GM08714 (cell line): ENCODE measurements around the gene IKZF1.
A peak's percentile ranks its signal among the peaks of the same experiment; 100 is the strongest.

Source experiments
- H3K4me3 ChIP-seq: fragments of 200-500 bp; sonication (Bioruptor generic); 2 replicates; pipeline ENCODE4 v1.5.1; 2014; ENCODE audit warnings: mild to moderate bottlenecking, low read length, inconsistent platforms
- ZNF274 ChIP-seq: IDR thresholded peaks from 2 replicates; pipeline ENCODE4 v1.6.1; 2012; ENCODE audit warnings: mild to moderate bottlenecking, low read depth, low read length

IKZF1 gene

DNA sequence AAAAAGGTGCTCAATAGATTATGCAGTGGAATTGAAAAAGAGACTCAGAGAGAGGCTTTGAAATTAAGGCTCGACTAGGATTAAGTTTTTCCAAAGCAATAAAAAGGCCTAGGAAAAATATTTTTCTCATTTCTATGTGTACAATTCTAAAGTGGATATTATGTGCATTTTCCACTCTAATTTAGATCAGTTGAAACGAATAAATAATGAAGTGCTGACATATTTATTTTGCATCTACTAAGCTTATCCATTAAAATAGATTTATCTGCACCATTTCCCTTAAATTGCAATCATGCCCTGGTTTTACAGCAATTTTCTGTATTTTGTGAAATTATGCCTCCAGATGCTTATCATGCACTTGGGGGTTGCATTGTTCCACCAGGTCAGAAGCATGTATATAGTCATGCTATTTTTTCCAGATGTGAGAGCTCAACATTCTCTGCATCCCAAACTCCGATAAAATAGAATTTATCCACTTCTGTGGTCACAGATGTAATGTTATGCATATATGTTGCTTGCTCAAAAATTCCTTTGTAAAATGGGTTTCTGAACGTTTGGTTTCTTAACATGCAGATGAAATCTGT is 127.3 kb downstream of the IKZF1 start:
- TF ChIP-seq ZNF274 = no peak
- no peak overlapping the region for H3K4me3 ChIP-seq

DNA sequence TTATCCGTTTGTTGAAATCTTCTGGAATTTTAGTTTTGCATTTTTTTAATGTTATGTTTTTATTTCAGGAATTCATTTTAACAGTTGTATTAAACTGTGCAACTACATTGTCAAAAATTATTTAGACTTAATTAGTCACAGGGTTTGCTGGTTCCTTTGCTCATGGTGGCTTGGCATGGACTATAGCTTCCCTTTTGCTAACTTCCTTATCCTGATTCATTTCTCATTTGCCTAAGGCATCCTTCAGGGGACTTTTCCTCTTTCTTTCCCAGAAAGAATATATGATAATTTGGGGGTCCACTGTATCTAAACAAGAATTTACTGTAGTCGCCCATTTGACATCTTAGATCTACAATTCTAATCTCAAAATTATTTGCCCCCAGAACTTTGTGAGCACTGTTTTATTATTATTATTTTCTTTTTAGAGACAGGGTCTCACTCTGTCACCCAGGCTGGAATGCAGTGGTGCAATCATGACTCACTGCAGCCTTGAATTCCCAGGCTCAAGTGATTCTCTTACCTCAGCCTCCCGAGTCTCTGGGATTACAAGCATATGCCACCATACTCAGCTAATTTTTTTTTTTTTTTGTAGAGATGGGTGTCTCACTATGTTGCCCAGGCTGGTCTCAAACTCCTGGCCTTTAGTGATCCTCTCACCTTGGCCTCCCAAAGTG is 131.8 kb downstream of the IKZF1 start:
- TF ChIP-seq ZNF274 = no peak
- H3K4me3 ChIP-seq = no peak overlapping the region

DNA sequence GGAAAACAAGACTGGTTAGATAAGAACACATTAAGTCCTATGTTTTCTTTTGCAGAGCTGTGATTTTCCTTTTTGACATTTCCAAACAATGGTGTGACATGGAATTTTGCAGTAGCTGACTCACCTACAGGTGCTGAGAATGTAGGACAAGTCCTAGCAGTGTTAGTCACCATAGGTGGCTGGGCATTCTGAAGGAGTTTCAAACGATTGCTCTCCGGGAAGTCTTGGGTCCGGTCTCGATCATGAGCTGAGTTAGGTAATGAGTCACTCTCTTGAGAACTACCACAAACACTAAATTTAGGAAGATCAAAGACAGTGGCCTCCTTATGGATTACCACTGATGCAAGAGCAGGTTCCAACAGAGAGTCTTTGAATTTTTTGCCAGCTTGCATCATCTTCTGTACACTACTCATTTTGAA is 142.0 kb downstream of the IKZF1 start:
- H3K4me3 ChIP-seq = no peak overlapping the region
- TF ChIP-seq ZNF274 = no peak

DNA sequence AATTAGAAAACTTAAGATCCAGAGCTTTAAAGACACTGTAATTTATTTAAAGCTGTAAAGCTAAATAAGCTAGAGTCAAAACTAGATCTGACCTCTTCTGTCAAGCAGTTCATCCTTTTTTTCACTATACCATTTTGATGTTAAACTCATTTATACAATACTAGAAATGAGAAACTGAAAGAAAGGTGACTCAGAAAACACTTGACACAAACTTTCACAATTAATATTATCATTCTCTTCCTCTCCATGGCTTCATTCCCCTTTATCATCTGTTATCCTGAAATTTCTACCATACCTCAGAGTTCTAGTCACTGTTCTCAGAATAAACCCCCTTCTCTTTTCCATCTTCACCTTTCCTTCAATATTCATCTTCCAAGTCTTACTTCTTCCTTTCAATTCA is 144.3 kb downstream of the IKZF1 start:
- peak overlapping the region; percentile 82; the same call in 1 of the 2 replicates for H3K4me3 ChIP-seq
- TF ChIP-seq ZNF274 = no peak

DNA sequence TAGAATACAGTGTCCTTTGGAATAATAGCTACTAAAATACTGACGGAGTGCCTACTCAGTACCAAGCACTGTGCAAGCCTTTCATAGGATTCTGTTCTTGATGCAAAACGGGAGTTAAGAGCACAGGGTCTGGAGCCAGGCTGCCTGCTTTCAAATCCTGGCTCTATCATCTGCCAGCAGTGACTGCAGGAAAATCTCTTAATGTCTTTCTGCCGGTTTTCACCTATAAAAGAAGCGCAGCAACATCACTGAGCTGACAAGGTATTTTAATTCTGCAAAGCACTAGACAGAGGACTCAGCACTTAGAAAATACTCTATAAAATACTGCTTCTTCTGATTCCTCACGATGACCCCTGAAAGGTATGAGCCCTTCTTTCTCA is 145.0 kb downstream of the IKZF1 start:
- no peak for TF ChIP-seq ZNF274
- H3K4me3 ChIP-seq = peak overlapping the region; percentile 82

DNA sequence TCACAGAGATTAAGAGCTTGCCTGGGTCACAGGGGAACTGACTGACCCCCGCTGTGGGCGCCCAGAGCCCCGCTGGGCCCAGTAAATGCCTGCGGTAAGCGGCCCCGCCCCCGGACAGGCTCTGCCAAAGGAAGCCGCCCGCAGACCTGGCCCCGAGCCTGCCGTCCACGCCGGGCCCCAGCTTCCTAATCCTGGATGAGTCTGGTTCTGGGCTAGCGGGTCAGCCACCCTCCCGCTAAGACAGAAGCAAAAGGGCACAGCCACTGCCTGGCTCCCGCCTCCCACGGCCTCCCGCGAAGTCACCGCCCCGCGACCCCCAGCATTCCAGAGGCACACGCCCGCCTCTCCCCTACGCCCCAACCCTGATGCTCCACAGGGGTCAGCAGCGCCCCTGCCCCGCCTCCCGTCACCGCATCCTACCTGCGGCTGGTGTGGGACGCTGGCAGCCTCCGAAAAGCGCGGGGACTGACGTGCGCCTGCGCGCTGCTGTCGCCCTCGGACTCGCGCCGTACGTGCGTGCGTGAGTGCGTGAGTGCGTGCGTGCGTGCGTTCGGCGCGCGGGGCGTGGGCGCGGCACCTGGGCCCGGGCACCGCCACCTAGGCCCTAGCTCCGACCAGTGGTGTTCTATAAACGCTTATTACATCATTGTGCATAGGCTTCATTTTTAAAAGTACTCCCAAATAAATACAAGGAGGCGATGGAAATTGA is 145.5 kb downstream of the IKZF1 start, which contains the start of gene FIGNL1:
TSS of gene FIGNL1 (minus strand) at position 470 of the 709 bp plus-strand sequence. CDS start 3,063 bp downstream, outside the sequence.
- peak within 1 kb of the TSS; percentile 82 for H3K4me3 ChIP-seq
- TF ChIP-seq ZNF274 = no peak

DNA sequence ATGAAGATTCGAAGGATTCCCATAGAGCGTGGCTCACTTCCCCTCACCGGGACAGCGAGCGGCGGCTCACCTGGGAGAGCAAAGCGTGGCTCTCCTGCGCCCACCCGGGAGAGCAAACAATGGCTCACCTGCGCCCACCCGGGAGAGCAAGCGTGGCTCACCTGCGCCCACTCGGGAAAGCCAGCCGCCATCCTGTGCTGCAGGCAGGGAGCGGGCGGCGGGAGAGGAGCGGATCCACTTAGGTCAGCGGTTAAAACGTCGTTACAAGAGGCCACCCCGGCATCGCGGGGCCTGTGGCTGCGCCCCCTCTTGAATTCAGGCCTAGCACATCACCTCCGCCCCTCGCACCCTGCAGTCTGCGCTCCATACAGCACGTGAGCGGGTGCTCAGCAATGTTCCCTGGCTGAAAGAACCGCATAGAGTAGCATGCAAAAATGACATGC is 146.1 kb downstream of the IKZF1 start:
- H3K4me3 ChIP-seq = peak overlapping the region; percentile 82; the same call in 1 of the 2 replicates
- TF ChIP-seq ZNF274 = no peak
